Activated CD4-positive, alpha-beta T cell treated with anti-CD3 and anti-CD28 coated beads, Interleukin-2, amount 50 U/mL, for 48 hours (primary cell): ENCODE measurements around the gene FOXE1.

ENCODE experiments used
- DNase-seq, 2 experiments: peaks; one replicate each; pipeline ENCODE4 v3.0.0-alpha.2; 2020

The FOXE1 gene

GRCh38 chr9:97868859-97869258 is 15.8 kb downstream of the FOXE1 start:
- no peak for DNase-seq

- no peak for DNase-seq
Measured at GRCh38 chr9:97873425-97873824, 20.4 kb downstream of the FOXE1 start.

DNA sequence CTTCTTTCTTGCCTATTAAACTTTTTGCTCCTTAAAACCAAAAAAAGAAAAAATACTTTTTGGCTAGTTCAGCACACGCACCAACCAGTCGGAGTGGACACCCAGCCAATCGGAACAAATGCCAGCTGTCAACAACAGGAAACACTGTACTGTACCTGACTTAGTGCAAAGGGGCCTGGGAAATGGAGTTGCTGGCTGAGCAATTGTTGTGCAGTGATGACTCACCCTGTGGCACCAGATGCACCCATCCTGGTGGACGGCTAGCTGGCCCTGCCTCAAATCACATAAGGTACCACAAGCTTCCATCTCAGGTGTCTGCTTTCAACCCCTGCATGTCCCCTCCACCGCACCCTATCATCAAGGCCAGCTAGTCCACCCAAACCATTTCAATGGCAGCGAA is 20.9 kb downstream of the FOXE1 start:
- no peak for DNase-seq

DNA sequence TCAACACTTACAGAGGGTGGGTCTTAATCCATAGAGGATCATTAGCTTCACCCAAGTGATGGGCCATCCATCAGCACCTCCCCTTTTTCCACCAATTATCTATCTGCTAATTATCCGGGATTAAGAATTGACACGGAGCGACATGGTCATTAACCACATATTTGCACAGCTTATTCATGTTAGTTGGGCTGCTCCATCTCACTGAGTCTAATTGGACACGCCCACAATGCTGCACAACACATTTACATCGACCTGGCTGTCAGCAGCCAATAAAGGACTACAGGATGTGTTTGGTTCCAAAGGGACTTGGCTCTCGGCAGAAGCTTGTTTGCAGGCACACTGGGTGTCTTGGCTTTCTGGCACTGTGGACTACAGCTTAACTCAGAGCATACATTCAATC is 21.6 kb downstream of the FOXE1 start:
- no peak for DNase-seq

DNA sequence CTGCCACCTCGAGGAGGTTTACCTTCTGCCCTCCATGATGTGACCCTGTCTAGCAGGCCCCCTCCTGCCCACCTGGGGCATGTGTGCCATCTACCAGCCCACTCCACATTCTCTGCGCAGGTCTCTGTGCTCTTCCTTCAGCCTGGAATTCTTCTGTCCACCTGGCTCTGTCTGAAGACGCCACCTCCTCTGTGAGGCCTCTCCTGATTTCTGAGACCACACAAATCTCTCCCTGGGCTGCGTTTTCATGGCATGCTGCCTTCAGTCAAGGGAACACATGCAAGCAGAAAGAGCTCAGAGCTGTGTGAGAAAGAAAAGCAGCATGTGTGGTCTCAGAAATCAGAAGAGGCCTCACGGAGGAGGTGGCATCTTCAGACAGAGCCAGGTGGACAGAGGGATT is 22.1 kb downstream of the FOXE1 start:
- DNase-seq = no peak

DNA sequence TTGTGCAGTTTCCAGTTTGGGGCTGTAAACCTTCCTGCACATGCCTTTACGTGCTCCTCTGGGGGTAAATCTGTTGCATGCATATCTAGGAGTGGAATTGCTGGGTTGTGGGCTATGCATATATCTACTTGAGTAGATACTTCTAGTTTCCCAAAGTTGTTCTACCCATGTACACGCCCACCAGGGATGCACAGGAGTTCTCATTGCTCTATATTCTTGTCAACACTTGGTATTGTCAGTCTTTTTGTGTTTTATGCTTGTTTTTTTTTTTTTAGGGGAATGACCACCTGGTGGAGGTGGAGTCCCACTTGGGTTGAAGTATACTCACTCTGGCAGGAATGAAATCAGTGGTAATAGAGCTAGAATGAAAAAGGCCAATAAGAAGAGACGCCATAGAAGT is 23.0 kb downstream of the FOXE1 start:
- no peak for DNase-seq

GRCh38 chr9:97880336-97880735 is 27.3 kb downstream of the FOXE1 start:
- no peak for DNase-seq

DNA sequence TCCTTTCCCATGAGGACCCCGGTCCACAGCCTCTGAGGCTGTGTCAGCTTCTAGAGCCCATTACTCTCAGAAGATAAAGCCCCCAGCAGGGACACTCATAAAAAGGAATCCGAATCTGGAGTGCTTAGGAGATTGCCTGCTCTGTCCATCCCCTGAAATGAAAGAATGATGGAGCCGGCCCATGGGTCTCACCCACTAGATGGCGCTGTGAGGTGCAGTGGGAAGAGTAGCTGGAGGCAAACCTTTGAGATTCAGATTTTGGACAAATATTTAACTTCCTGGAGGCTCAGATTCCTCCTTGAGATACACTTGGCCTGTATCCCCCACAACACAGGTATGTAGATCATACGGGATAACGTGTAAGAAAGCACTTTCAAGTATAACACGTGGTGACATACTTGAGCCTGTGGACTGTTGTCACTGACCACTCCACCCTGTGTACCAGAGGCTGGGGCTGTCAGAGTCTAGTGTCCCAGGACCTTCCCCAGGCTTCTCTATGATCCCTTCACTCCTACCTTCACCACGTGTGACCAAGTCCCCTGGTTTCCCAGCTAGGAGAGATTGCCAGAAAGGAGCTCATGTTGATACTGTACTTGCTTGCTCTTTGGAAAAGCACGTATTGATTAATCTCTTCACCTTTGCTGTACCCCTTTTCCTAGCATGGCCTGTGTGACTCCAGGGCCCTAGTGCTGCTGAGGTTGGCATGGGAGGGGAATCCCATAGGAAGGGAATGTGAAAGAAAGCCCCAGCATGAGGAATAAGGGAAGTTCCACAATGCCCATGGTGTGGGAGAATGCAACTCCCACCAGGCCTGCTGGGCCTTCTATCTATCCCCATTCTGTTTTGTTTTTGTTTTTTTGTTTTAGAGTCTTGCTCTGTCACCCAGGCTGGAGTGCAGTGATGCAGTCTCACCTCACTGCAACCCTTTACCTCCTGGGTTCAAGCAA is 37.2 kb downstream of the FOXE1 start:
- DNase-seq = peak; percentile 76 to 82

DNA sequence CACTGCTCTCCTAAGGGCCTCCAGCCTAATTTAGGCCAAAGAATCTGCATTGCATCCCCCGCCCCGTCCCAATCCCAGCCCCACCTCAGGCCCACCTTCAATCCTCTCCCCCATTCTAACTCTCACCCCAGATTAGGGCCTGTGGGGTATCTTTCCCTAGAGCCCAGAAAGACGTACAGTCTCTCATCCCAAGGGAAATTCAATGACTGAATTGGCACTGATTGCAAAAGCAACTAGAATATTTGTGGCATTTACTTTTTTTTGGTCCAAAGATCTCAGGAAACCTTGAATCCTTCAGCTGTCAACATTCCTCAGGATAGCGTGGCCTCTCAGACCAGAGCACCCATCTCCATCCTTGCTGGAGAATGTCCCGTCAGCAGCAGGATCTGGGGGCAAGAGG is 38.7 kb downstream of the FOXE1 start:
- no peak for DNase-seq

GRCh38 chr9:97892421-97892820 is 39.4 kb downstream of the FOXE1 start:
- DNase-seq = no peak

DNA sequence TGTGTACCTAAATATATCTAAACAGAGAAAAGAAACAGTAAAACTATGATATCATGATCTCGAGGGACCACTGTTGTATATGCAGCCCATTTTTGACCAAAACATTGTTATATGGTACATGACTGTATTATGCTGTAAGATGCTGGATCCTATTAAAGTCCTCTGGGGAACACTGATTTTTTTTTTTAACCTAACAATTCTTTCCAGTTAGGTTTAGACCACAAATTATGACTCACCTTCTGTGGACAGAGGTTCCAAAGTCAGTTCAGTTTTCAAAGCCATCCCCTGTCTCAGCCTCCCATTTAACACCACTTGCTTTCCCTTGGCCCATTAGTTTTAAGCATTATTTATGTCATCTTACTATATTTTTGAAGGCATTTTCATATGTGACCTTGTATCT is 42.2 kb downstream of the FOXE1 start:
- DNase-seq = no peak

GRCh38 chr9:97895695-97896332 is 42.8 kb downstream of the FOXE1 start:
- peak in 1 of 2 experiments; percentile 18 for DNase-seq

DNA sequence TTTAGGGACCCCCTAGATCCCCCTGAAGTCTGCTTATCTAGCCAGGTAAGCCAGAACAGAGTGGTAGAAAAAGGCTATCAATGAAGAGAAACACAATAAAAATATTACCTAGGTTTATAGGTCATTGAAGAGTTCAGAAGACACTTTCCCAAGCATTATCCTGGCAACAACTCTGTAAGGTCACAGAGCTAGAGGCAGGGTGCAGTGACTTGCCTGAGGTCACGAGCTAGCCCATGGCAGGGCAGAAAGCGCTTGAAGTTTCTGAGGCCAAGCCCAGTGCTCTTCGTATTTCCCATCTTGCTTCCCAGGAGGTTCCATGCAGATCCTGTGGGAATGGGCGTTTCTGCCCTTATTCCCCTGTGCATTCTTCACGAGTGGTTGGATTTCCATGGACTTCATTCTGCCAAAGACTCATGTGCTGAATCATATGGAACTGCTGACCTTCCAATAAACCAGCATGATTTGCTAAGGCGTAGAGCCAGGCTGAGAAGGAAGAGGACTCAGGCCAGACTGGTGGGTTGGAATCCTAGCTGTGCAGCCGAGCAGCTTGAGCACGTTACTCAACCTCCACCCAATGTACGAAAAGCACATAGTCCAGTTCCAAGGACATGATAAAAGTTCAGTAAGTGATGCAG is 47.2 kb downstream of the FOXE1 start:
- DNase-seq = no peak

DNA sequence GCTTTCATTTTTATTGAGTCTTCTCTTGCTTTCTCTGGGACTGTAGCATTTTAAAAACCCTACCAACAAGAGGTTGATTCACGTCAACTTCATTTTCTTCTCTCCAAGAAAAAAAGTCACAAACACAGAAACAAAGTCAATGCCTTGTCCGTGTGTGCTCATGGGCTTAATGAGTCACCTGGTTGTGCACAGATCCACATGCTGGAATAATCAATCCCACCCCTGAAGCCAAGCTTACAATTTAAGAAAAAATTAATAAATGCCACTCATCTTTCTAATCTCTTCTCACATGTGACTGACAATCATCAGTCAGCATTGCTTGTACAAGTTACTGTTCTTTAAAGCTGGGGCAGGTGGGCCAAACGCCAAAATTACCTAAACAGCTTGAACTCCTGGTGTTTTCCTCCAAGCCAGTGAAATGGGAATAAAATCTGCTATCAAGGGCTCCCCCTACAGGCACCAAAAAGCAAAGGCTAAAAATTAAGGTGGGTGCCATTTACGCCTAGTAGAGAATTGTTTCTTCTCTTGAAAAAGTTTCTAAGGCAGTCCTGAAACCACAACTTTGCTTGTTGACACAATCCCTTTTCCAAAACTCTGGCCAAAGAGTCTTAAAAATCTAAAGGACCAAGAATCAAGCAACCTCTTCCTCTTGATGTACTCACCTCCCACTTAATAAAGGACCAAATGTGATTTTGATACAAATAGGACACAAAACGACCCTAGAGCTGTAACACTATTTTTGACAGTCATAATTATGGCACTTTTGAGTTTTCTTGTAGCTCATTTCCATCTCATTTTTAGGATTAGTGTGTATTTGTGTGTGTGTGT is 47.9 kb downstream of the FOXE1 start:
- DNase-seq = no peak

DNA sequence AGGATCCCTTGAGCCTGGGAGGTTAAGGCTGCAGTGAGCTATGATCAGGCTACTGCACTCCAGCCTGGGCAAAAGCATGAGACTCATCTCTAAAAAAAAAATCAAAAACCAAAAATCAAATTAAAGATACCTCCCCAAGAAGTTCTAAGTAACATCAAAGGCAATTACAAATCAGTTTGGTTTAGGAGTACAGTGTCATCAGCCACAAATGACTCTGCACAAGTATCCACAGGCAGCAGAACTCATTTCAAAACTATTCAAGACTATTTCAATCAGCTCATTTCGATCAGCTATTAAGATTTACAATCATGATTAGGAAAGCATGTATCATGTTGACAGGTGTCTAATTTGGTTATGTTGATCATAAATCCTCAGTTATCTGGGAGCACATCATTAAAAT is 50.2 kb downstream of the FOXE1 start:
- no peak for DNase-seq

DNA sequence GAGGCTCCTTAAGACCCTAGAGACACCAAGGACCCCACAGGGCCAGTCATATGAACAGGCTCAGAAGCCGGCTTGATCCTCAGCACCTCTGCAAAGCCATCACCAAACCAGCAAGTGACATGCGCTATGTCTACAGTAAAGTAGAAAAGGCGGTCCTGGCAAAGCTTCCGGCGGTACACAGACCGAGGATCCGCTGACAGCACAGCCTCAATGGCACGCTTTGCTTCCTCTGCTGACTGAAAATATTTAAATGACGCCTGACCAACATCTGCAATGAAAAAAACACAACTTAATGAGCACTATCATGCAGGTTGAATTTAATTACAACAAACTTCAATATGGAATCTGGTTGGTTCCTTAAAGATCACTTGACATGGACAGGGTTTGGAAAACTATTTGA is 51.7 kb downstream of the FOXE1 start:
- peak; percentile 53 to 61 for DNase-seq

- DNase-seq = peak; percentile 24 to 48
Measured at GRCh38 chr9:97905228-97905627, 52.2 kb downstream of the FOXE1 start.
